ENCODE results near the gene FBXL17. TPM values are rescaled to one million over a fixed set of nuclear protein-coding genes. Genes with fewer than 3 reads are reported as not detected.

The FBXL17 gene
- total and polyA plus RNA-seq, 2 of the 13 experiments (the other 11 are each of a cell fraction or from before 2014, with no cell fraction given), result 3.0 to 7.9 TPM

DNA sequence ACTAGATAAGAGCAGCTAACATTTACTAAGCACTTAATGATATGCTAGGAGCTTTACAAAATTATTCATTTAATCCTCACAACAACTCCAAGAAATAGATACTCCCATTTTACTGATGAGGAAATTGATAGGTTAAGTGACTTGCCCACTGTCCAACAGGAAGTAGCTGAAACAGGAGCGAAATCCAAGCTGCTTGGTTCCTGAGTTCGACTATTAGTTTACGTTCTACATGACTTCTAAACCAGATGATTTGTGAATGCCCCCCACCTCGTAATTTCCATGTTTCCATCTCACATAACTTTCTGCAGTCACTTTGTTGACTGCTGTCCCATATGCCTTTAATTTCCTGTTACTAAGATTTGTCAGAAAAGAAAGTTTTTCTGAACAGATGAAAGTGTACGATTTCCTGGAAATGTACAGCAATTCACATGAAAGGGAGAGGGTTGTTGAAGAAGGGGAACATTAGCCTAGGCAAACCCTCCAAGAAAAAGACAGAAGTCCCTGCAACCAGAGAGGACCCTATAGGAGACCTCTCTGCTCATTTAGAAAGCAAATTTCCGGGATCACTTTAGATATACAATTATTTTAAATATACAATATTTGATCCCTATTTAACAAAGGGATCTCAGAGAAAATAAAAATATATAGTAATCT is 432.1 kb downstream of the FBXL17 start:
- H3K27me3 ChIP-seq (ENCODE audit: control insufficient read depth in 1 of 2, insufficient read depth in 2 of 2, low read length in 2 of 2), result no peaks in the 10 kb centered on the region
- ChIA-PET POLR2A (no interaction called here), CTCF (ENCODE audit: low intra/inter-chr PET ratio, low total read pairs) (no interaction called here)
- ATAC-seq (no peak), FAIRE-seq (no peak), DNase-seq (ENCODE audit: low spot score) (no peak)
- H2AFZ ChIP-seq (ENCODE audit: low read length), result no peak overlapping the region
- H3K27ac ChIP-seq (ENCODE audit: extremely low read length, insufficient read depth, low read length), result no peak overlapping the region
- no peaks in the 10 kb centered on the region for H3K79me2 ChIP-seq (ENCODE audit: insufficient read depth, low read length)
- no peak overlapping the region for H3K9ac ChIP-seq (ENCODE audit: insufficient read depth, low read depth, low read length)
- no peaks in the 10 kb centered on the region for H3K36me3 ChIP-seq (replicated peaks in 1 of 2; ENCODE audit: control insufficient read depth in 1 of 2, insufficient read depth in 2 of 2, low read length in 2 of 2)
- no peak overlapping the region for H3K4me2 ChIP-seq (ENCODE audit: low read depth, low read length)
- no peak for TF ChIP-seq ZNF232 (CRISPR knock-in tag; IDR thresholded peaks at IDR 0.05; ENCODE audit: borderline replicate concordance)
- TF ChIP-seq, protein P1, sequence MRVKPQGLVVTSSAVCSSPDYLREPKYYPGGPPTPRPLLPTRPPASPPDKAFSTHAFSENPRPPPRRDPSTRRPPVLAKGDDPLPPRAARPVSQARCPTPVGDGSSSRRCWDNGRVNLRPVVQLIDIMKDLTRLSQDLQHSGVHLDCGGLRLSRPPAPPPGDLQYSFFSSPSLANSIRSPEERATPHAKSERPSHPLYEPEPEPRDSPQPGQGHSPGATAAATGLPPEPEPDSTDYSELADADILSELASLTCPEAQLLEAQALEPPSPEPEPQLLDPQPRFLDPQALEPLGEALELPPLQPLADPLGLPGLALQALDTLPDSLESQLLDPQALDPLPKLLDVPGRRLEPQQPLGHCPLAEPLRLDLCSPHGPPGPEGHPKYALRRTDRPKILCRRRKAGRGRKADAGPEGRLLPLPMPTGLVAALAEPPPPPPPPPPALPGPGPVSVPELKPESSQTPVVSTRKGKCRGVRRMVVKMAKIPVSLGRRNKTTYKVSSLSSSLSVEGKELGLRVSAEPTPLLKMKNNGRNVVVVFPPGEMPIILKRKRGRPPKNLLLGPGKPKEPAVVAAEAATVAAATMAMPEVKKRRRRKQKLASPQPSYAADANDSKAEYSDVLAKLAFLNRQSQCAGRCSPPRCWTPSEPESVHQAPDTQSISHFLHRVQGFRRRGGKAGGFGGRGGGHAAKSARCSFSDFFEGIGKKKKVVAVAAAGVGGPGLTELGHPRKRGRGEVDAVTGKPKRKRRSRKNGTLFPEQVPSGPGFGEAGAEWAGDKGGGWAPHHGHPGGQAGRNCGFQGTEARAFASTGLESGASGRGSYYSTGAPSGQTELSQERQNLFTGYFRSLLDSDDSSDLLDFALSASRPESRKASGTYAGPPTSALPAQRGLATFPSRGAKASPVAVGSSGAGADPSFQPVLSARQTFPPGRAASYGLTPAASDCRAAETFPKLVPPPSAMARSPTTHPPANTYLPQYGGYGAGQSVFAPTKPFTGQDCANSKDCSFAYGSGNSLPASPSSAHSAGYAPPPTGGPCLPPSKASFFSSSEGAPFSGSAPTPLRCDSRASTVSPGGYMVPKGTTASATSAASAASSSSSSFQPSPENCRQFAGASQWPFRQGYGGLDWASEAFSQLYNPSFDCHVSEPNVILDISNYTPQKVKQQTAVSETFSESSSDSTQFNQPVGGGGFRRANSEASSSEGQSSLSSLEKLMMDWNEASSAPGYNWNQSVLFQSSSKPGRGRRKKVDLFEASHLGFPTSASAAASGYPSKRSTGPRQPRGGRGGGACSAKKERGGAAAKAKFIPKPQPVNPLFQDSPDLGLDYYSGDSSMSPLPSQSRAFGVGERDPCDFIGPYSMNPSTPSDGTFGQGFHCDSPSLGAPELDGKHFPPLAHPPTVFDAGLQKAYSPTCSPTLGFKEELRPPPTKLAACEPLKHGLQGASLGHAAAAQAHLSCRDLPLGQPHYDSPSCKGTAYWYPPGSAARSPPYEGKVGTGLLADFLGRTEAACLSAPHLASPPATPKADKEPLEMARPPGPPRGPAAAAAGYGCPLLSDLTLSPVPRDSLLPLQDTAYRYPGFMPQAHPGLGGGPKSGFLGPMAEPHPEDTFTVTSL (CRISPR knock-in tag; IDR thresholded peaks at IDR 0.05; ENCODE audit: borderline replicate concordance), result no peak
- no peak for TF ChIP-seq ZFP36 (IDR thresholded peaks at IDR 0.05; ENCODE audit: borderline replicate concordance, low read depth, low read length, partially characterized antibody)
- no peak for TF ChIP-seq ZNF468 (CRISPR knock-in tag; IDR thresholded peaks at IDR 0.05)
- TF ChIP-seq SP2 (CRISPR knock-in tag; IDR thresholded peaks at IDR 0.05), result no peak
- TF ChIP-seq ZNF263 (CRISPR knock-in tag; IDR thresholded peaks at IDR 0.05), result no peak
- no peak for TF ChIP-seq HBP1 (CRISPR knock-in tag; IDR thresholded peaks at IDR 0.05; ENCODE audit: low read depth)
- TF ChIP-seq RERE (CRISPR knock-in tag; IDR thresholded peaks at IDR 0.05; ENCODE audit: low read depth), result no peak
- 64% methylated on average over 6 of the region's 6 CpGs for WGBS (ENCODE audit: low lambda C conversion rate)
- BruUV-seq (replicated peaks), result no TSS peak
- no peaks in the 10 kb centered on the region for H3K9me3 ChIP-seq (ENCODE audit: low read length)
- no peaks in the 10 kb centered on the region for H4K20me1 ChIP-seq (ENCODE audit: insufficient read depth, low read length)
- in situ Hi-C loops (cut with HindIII; ENCODE audit: extremely low pct_ligation_motif_present, low pct_unique_long_range_greater_than_20kb) (no loop called here), intact Hi-C loops (cut with micrococcal nuclease; ENCODE audit: unreplicated experiment) (no loop called here)
- H3K4me1 ChIP-seq (ENCODE audit: insufficient read depth, low read length), result peaks cover 10% of the 10 kb centered on the region
- H3K4me3 ChIP-seq (replicated peaks in 1 of 3; ENCODE audit: insufficient read depth in 1 of 3, low read depth in 2 of 3, low read length in 3 of 3), result no peak overlapping the region
